GM18511 (cell line): ENCODE measurements around the gene GLUD1.
"Not testable (repeated sequence)": the region's sequence is repeated elsewhere in the genome, so short reads cannot be mapped to it uniquely, and the experiment has no call there.

Experiments
- ATAC-seq: cut with Tn5 transposase; IDR thresholded peaks from one replicate; pipeline ENCODE4 v1.9.1; 2021; ENCODE audit warnings: mild to moderate bottlenecking, moderate library complexity; ENCODE audit not compliant: unreplicated experiment

The GLUD1 gene

DNA sequence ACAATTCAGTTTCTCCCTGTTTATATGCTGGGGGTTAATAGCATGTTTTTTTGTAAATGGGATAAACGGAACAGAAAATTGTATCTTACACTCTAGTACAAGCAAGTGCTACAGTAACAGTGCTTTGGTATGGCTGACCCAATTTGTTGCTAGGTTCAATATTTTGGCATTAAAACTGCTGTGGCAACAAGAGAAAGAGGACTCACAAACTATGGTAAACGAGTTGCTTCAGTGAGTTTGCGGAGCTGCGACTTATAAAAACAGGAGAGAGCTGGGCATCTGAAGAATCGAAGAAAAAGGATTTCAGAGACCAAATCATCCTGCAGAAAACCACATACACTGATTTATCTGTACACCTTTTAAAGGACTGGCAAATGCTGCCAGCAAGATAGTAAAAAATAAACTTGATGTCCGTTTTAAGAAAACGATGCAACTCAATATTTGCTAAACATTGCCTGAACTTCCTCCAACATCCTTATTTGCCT lies 2.2 kb downstream of the GLUD1 start:
- no peak for ATAC-seq

DNA sequence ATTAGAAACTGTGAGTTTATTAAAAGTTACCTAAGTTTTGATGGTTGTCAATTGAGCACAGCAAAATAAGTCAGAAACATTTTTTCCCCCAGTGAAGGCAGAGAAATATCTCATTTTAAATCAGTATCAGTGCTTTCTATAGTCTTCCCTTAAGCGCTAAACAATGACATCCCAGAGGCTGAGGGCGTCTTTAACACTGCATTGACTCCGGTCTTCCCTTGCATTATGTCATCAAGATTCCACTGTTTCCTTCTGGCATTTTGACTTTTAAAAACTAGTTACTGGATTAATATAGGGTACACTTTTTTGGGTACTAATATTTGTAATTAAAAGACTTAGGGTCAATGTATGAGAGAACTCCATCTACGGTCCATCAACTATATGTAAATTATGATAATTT lies 3.9 kb downstream of the GLUD1 start:
- no peak for ATAC-seq

DNA sequence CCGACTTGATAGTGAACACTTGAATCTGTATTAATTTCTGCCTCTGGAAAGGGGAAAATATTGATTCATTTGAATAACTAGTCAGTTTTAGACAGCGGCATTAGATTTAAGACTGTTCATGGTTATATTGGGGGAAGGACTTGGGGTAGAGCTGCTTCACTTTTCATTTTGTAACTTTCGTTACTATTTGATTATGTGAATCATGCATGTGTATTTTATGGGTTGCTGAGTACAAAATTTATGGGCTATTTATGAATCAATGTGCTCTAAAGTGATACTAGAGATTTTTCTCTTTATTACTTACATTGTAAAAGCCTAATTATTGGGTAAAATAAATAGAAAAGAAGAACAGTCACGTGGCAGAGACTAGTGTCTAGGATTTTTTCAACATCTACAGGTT lies 4.9 kb downstream of the GLUD1 start:
- no peak for ATAC-seq

DNA sequence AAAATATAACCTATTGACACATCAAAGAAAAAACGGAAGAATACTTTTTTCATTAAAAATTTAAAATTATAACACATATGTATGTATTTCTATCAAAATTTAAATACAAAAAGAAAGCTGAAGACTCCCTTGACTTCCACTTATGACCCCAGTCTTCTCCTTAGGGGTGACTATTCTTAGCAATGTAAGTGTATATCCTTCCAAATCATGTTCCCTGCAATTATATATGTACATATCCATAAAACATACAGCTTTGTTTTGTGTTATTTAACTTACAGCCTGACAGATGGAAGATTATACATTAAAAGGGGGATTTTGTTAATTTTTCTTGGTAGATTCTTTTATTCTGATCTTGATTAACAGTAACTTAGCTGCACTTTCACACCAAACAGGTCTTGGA lies 9.1 kb downstream of the GLUD1 start:
- no peak for ATAC-seq

DNA sequence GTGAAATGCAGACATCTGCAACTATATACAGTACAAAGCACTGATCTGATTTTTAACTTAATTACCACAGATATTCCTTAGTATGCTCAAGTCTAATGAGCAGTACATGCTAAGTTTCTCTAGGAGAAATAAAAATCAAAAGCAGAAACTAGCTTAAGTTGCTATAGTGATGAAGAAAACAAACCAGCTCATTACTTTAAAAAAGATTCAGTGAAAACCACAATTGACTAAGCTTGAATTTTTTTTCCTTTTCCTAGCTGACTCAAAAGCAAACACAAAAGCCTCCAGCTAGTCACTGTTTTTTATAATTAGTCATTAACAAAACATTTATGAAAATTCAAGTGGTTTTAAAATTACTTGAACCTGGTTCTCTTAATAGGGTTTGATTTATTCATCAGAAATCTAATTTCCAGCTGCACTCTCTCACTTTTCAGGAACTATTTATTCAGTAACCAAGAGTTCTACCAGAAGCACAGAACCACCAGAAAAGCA lies 10.3 kb downstream of the GLUD1 start:
- peak; percentile 74 for ATAC-seq

DNA sequence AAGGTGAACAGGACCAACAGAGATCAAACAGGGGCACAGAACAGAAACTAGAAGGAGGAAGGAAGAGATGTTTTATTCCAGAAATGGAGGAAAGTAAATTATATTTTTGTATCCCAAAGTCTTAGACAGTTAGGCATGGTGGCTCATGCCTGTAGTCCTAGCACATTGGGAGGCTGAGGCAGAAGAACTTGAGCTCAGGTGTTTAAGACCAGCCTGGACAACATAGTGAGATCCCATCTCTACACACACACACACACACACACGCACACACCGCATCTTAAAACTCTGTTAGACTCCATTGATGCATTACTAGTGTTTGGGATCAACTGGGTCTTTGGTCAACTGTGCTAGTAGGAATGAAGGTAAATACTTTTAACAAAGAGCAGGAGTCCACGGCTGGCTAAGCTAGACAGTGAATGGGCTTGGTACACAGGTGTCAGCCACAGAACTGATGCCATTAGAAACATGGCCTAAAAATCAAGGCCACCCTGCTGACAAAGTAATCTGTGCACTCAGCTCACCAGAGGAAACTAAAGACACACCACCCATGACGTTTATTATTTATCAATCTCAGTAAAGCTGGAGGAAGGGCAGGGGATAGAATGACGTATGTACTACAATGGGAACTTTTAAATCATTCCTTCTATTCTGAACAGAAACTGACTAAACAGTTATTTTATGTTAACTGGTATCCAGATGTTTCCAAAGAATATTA lies 10.9 kb downstream of the GLUD1 start:
- peak; percentile 56 for ATAC-seq

DNA sequence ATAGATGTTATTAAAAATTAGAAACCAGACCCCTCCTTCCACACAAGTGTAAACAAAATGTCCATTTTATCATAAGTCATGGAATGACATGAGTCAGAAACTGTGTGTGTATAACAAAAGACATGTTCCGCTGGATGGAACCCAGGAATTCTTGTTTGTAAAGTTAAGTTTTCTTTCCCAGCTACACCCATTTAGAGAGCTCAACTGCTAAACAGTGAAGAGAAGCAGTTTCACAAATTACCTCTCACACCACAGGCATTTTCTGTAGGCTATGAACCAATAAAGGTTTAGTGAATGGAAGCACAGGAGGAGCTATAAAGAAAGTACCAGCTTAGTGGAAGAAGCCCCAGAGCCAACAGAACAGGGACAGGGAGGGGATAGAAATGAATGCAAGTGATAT lies 12.4 kb downstream of the GLUD1 start:
- not testable (repeated sequence) for ATAC-seq

DNA sequence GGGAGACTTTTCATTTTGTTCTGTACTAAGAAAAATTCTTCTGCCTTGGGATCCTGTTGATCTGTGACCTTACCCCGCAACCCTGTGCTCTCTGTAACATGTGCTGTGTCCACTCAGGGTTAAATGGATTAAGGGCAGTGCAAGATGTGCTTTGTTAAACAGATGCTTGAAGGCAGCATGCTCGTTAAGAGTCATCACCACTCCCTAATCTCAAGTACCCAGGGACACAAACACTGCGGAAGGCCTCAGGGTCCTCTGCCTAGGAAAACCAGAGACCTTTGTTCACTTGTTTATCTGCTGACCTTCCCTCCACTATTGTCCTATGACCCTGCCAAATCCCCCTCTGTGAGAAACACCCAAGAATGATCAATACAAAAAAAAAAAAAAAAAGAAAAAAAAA lies 13.1 kb downstream of the GLUD1 start:
- ATAC-seq, result not testable (repeated sequence)

DNA sequence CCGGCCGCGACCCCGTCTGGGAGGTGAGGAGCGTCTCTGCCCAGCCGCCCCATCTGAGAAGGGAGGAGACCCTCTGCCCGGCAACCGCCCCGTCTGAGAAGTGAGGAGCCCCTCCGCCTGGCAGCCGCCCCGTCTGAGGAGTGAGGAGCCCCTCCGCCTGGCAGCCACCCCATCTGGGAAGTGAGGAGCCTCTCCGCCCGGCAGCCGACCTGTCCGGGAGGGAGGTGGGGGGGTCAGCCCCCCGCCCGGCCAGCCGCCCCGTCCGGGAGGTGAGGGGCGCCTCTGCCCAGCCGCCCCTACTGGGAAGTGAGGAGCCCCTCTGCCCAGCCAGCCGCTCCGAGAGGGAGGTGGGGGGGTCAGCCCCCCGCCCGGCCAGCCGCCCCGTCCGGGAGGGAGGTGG lies 14.0 kb downstream of the GLUD1 start:
- ATAC-seq, result not testable (repeated sequence)

DNA sequence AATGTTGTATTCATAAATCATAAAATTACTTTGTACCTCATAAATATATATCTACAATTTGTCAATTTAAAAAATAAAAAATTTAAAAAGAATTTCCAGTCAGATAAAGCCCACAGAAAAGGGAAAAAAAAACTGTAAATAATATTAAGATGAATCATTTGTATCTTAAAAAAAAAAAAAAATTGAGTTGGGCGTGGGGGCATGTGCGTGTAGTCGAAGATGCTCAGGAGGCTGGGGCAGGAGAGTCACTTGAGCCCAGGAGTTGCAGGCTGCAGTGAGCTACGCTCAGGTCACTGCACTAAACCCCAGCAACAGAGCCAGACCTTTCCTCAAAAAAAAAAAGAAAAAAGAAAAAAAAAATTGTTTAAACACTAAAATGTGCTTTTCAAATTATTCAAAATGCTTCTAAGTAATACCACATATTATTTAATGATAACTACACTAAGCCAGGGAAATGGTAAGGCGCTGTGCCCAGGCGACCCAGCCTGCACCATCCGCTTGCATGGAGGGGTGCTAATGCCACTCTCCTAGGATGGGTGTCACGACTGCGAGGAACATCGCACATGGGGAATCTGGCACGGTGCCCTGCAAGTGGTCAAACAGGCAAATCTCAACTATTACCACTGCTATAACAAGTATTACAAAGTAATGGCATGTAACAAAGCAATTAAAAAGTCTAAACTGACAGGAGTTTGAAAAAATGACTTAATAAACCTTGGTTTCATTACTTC lies 15.4 kb downstream of the GLUD1 start:
- no peak for ATAC-seq

DNA sequence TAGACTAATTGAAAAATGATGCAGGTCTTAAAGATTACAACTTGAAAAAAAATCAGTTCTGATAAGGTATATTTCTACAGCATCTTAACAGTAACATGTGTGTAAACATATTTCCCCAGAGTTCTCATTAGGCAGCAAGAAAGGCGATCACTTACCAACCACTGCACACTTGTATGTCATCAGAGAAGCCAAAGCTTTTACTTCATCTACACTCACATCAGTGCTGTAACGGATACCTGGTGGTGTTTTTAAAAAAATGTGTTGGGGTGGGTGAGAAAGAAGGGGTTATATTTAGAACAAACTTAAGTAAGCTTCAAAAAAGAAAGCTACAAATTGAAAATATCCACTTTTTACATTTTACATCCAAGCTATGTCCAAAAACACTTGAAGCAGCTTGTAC lies 18.2 kb downstream of the GLUD1 start:
- ATAC-seq, result not testable (repeated sequence)

DNA sequence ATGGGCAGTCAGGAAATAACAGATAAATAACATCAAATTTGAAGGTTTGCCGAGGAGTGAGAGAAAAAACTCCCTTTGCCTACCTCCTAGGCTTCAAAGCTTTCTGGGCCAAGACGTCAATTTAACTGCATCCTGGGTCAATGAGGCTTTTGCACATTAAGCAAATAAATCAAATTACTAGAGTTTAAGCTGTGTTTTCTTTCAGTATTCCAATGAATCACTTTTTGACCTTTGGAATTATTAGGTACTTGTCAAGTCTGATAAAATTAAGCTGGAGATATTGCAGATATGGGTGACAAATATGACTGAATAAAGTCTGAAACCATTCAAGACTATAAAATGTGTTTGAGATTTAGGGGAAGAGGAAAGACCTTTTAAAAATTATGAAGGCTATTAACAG lies 22.2 kb downstream of the GLUD1 start:
- ATAC-seq, result no peak

DNA sequence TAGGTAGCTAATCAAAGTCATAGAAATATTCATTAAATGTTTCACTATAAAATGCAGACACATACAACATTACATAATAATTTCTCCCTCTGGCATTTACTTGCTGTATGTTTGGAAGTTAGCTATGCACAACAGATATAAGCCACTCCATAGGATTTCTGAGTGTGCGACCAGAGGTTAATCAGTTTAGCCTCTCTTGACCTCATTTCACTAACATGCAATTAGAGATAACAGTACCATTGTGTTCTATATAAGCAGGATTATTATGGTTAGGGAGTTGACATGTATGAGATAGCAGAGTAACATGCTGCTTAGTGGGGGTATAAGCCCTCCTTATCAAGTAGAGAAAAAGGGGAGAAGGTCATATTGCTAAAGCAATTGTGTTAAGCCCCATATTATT lies 26.4 kb downstream of the GLUD1 start:
- ATAC-seq, result no peak

DNA sequence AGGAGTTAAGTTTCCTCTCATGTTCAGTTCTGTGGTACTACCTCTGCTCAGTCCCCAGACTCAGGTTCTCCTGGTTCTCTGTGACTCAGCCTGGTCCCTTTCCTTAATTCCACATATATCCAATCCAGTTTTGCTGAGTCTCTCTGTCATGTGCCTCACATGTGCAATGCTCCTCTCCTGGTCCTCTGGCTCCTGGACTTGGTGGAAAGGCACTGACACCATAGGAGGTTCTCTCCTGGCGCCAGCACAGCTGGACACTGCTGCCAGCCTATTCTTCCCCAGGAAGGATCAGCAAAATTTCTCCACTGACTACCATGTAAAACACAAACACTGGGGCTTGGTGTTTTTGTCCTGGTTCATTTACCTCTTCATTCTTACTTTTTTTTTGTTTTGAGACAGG lies 27.8 kb downstream of the GLUD1 start:
- ATAC-seq, result no peak

DNA sequence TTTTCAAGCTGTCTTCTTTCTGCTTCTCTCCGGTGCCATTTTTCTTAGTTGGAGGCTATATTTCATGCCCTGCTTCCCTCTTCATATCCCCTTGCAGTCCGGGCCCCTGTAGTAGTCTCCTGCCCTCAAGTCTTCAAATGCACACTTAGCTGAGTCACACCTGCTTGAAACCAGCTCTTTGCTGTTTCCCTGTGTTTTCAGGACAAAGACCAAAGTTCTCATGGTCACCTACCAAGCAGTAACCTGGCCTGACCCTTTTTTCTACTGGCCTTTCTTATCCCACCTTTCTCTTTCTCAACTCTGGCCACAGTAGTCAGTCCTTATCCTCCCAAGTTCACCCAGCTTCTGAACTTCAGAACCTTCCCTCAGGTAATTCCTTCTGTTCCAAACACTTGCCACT lies 28.5 kb downstream of the GLUD1 start:
- ATAC-seq, result no peak

DNA sequence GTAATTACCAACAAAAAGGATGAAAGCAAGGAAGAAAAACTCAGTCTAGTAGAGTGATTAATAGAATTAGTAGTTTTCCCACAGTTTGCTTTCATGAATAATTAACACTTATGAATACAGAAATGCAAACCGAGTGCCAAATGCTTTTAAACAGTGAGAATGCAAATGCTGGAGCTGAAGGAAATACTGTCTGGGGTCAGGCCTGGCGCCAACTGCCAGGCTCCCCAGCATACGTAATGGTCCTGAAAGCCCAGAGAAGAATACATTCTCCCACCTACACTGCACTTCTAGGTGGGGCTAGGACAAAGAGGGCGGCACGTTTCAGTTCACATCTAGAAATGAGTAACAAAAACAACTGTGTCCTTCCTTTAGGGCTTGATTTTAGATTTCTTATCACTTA lies 30.0 kb downstream of the GLUD1 start:
- ATAC-seq, result no peak

DNA sequence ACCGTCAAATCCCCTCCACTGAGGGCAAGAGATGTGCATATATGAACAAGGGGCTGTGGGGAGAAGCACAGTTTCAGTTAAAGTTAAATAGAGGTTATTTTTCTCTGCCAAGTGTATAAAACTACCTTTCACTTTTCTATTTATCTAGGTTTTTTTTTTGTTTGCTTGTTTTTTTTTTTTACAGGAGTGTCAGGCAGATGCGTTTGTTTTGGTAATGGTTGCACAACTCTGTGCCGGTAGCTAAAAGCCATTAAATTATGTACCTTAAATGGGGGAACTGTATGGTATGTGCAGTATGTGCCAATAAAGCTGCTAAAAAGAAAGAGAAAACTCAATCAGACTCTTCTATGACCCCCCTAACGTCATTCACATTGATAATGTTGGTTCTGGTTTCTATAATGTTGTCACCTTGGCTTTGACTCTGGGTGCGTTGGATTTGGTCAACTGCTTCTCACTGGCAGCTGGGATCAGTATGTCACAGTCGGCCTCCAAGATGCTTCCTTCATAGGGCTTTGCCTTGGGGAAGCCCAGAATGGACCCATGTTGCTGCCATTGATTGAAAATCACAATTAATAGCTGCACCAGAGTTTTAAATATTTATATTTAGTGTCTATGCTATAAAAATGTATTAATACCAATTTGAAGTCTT lies 34.2 kb downstream of the GLUD1 start:
- no peak for ATAC-seq

DNA sequence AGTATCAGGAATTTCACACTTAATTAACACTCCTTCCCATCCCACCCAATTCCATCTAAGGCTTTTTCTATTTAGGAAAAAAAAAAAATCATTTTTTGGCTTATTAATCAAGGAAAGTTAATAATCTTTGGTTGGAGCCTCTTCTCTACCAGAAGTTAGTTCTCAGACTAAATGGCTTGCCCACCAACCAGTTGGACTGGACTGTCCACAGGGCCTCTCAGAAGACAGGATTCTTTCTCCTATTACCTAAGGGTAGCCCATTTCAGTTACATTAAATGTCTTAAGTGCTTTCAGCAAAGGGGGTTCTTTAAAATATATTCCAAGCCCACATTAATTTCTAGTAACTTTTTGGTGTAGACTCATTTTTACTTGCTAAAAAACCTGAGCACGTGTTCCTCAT lies 35.2 kb downstream of the GLUD1 start:
- ATAC-seq, result no peak

DNA sequence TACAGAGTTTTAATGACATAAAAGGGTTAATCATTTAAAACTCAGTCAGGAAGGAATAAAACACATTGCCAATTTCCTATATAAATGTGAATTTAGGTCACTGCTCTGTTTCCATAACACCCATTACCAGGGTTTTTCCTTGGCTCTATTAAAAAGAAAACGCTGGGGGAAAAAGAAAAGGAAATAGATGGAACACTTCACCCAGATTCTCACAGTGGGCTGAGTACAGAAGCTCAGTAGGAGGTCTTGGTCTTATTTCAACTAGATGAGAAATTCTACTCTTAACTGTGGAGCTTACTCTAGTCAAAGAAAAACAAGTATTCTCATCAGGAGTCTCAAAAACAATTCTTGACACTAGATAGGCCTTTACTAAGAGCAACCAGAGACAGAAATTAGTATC lies 36.5 kb downstream of the GLUD1 start:
- no peak for ATAC-seq

DNA sequence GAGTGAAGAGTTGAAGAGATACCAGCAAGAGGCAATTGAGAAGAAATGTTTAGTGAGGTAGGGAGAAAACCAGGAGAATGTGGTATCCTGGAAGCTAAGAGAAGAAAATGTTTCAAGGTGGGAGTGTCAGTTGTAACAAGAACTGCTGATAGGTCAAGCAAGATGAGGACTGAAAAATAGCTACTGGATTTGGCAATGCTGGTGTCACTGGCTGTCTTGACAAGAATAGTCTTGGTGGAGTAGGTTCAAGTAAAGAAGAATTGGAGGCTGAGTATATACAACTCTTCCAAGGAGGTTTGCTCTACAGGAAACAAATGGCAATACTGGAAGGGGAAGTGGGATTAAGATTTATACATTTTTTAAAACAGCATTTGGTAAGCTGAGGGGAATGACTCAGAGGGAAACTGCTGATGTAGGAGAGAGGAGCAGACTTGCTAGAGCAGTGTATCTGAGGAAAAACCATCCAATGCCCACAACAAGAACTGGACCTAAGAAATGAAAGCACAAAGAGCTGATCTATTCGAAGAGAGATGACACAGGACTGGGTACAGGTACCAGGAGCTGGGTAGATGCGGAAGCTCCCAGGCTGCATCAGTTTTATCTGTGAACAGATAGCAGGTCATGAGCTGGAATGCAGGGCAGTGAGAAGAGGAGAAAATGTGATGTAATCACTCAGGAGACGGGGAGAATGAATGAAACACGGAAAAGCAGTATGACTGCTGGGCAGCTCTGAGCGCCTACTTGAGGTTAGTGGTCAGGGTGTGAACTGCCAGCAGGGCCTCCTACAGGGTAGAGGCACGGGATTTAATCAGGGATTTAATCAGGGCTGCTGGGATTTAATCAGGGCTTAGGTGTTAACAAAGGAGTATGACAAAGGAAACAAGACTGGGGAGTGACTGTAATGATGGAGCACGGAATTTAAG lies 40.0 kb downstream of the GLUD1 start:
- no peak for ATAC-seq
